Loucy (cell line): ENCODE results near the gene LPP.

Source experiments
- H2AFZ ChIP-seq: fragments of 200-600 bp; sonication (generic); 2 replicates; pipeline ENCODE4 v1.6.0; 2016; ENCODE audit warnings: antibody characterized with exemption, mild to moderate bottlenecking, low read length, moderate library complexity
- H3F3A ChIP-seq: fragments of 200-600 bp; 2 replicates; pipeline ENCODE4 v1.6.0; 2016; ENCODE audit warnings: antibody characterized with exemption, low read depth, mild to moderate bottlenecking
- H3K27me3 ChIP-seq: fragments of 200-600 bp; sonication (generic); 2 replicates; pipeline ENCODE4 v1.6.1; 2014; ENCODE audit warnings: low read length, mild to moderate bottlenecking; ENCODE audit not compliant: insufficient read depth, poor library complexity, severe bottlenecking
- H3K36me3 ChIP-seq: fragments of 200-600 bp; sonication (generic); 2 replicates; pipeline ENCODE4 v1.6.1; 2016; ENCODE audit warnings: low read length; ENCODE audit not compliant: insufficient read depth
- H3K4me1 ChIP-seq: fragments of 200-600 bp; sonication (generic); 2 replicates; pipeline ENCODE4 v1.5.1; 2014; ENCODE audit warnings: low read length, mild to moderate bottlenecking; ENCODE audit not compliant: insufficient read depth, poor library complexity, severe bottlenecking
- H3K4me2 ChIP-seq: fragments of 200-600 bp; sonication (generic); 2 replicates; pipeline ENCODE4 v1.6.0; 2014; ENCODE audit warnings: antibody characterized with exemption, low read length, low read depth, mild to moderate bottlenecking; ENCODE audit not compliant: poor library complexity, severe bottlenecking
- H3K4me3 ChIP-seq: fragments of 200-600 bp; sonication (generic); 2 replicates; pipeline ENCODE4 v1.5.1; 2014; ENCODE audit warnings: low read length, mild to moderate bottlenecking, mixed read lengths; ENCODE audit not compliant: poor library complexity, severe bottlenecking
- H3K79me2 ChIP-seq: fragments of 200-600 bp; sonication (generic); 2 replicates; pipeline ENCODE4 v1.6.1; 2014; ENCODE audit warnings: low read length; ENCODE audit not compliant: insufficient read depth
- H3K9ac ChIP-seq: fragments of 200-600 bp; sonication (generic); 2 replicates; pipeline ENCODE4 v1.6.0; 2014; ENCODE audit warnings: mild to moderate bottlenecking, low read depth, low read length, moderate library complexity; ENCODE audit not compliant: poor library complexity, severe bottlenecking
- H3K9me2 ChIP-seq: fragments of 200-600 bp; sonication (generic); replicated peaks from 2 replicates; pipeline ENCODE4 v1.6.1; 2016; ENCODE audit warnings: low read depth, low read length, mixed read lengths
- H3K9me3 ChIP-seq: fragments of 200-600 bp; sonication (generic); 2 replicates; pipeline ENCODE4 v1.6.1; 2014; ENCODE audit warnings: mild to moderate bottlenecking, antibody characterized with exemption, low read length, low read depth; ENCODE audit not compliant: insufficient read depth
- H4K20me1 ChIP-seq: fragments of 200-600 bp; sonication (generic); 2 replicates; pipeline ENCODE4 v1.6.0; 2014; ENCODE audit warnings: antibody characterized with exemption, low read length, mild to moderate bottlenecking; ENCODE audit not compliant: insufficient read depth, poor library complexity, severe bottlenecking
- CTCF ChIP-seq: fragments of 200-600 bp; sonication (generic); conservative IDR thresholded peaks from 2 replicates; pipeline ENCODE4 v1.5.1; 2014; ENCODE audit warnings: mild to moderate bottlenecking, antibody characterized with exemption, low read length
- EZH2phosphoT487 ChIP-seq: fragments of 200-600 bp; IDR thresholded peaks from 2 replicates; pipeline ENCODE4 v1.6.1; 2018; ENCODE audit warnings: antibody characterized with exemption, mild to moderate bottlenecking, moderate library complexity, borderline replicate concordance

Gene LPP

DNA sequence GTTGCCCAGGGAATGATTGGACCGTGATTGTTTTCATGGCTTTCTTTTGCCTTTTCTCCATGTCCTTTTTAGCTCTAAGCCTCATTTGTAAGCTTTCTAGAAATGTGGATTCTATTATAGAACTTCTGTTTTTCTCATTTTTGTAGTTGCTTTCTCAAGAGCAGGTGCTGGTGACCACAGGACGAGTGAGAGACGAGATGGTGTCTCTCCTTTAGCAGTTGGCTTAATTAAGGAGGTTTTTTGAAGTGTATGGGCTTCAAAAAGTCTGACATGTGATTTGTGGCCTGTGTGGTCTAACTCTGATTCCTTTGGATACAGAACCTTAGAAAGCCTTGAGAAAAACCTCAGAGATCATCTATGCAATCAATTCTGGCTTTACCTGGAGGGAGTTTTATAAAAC is 292.8 kb downstream of the LPP start:
- Histone ChIP-seq H3K4me3 (no peak overlapping the region), H2AFZ (no peak overlapping the region)
- no peak for TF ChIP-seq EZH2phosphoT487
- TF ChIP-seq CTCF: no peak

DNA sequence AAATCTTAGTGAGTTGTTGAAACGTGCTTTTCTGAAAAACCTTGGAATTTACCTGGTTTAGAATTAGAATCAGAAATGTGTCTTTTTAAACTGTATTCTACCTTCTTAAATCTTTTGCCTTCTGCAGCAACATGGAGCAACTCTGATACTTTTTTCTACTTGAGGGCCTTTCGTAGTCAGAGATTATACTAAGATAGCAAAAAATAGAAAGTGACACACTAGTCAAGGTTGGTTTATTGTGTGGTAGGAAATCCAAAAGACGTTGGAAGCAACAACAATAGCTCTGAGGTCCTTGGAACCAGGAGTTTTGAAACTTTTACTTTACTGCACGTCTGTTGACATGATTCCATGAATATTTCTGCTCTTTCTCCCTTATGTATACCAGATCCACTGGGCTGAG is 294.9 kb downstream of the LPP start:
- H3F3A ChIP-seq: no peaks in the 10 kb centered on the region
- no peaks in the 10 kb centered on the region; the same call in 1 of the 2 replicates for H3K36me3 ChIP-seq
- H3K4me1 ChIP-seq: peaks cover 32% of the 10 kb centered on the region
- H2AFZ ChIP-seq: no peak overlapping the region
- H3K9ac ChIP-seq: no peak overlapping the region
- no peaks in the 10 kb centered on the region for H3K9me2 ChIP-seq
- no peak overlapping the region for H3K4me2 ChIP-seq
- peaks cover 5% of the 10 kb centered on the region; the same call in 1 of the 2 replicates for H3K9me3 ChIP-seq
- TF ChIP-seq CTCF: no peak
- no peak for TF ChIP-seq EZH2phosphoT487
- H3K27me3 ChIP-seq: no peaks in the 10 kb centered on the region
- no peak overlapping the region for H3K4me3 ChIP-seq
- H4K20me1 ChIP-seq: peaks cover 4% of the 10 kb centered on the region
- no peaks in the 10 kb centered on the region for H3K79me2 ChIP-seq

More for the DNA sequence above, 292.8 kb downstream of the LPP start:
- H3K36me3 ChIP-seq: peaks cover 5% of the 10 kb centered on the region; the same call in 1 of the 2 replicates
- H3K9me3 ChIP-seq: peaks cover 14% of the 10 kb centered on the region
- H3F3A ChIP-seq: no peaks in the 10 kb centered on the region
- H3K9ac ChIP-seq: no peak overlapping the region
- no peaks in the 10 kb centered on the region for H3K27me3 ChIP-seq
- peak overlapping the region; percentile 4 for H3K4me2 ChIP-seq
- H3K79me2 ChIP-seq: no peaks in the 10 kb centered on the region
- H3K4me1 ChIP-seq: peaks cover 31% of the 10 kb centered on the region
- no peaks in the 10 kb centered on the region for H3K9me2 ChIP-seq
- H4K20me1 ChIP-seq: peaks cover 4% of the 10 kb centered on the region

DNA sequence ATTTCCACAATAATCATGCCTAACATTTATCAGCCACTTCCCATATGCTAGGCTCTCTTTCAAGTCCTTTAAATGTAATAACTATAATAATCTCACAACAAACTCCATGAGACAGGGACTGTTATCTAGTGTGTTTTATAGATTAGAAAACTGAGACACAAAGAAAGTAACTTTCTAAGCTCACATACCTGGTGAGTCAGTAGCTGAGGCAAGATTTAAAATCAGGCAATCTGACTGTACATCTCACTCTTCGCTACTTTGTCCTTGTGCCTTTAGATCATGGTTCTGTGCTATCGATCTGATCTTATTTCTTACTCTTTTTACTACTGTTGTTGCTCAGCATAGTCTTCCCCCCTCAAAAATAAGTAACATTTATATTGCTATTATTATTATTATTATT is 295.5 kb downstream of the LPP start:
- TF ChIP-seq EZH2phosphoT487 (no peak), CTCF (no peak)
- Histone ChIP-seq H3K27me3 (no peaks in the 10 kb centered on the region), H3K4me3 (no peak overlapping the region), H2AFZ (no peak overlapping the region), H3K79me2 (no peaks in the 10 kb centered on the region), H4K20me1 (peaks cover 4% of the 10 kb centered on the region), H3K36me3 (no peaks in the 10 kb centered on the region), H3K9me2 (no peaks in the 10 kb centered on the region), H3K4me1 (peaks cover 32% of the 10 kb centered on the region), H3F3A (no peaks in the 10 kb centered on the region), H3K9ac (no peak overlapping the region), H3K9me3 (no peaks in the 10 kb centered on the region), H3K4me2 (no peak overlapping the region)
